ENCODE results near the gene AIRE.
"Not testable (repeated sequence)": the region's sequence is repeated elsewhere in the genome, so short reads cannot be mapped to it uniquely, and the experiment has no call there.

AIRE gene

DNA sequence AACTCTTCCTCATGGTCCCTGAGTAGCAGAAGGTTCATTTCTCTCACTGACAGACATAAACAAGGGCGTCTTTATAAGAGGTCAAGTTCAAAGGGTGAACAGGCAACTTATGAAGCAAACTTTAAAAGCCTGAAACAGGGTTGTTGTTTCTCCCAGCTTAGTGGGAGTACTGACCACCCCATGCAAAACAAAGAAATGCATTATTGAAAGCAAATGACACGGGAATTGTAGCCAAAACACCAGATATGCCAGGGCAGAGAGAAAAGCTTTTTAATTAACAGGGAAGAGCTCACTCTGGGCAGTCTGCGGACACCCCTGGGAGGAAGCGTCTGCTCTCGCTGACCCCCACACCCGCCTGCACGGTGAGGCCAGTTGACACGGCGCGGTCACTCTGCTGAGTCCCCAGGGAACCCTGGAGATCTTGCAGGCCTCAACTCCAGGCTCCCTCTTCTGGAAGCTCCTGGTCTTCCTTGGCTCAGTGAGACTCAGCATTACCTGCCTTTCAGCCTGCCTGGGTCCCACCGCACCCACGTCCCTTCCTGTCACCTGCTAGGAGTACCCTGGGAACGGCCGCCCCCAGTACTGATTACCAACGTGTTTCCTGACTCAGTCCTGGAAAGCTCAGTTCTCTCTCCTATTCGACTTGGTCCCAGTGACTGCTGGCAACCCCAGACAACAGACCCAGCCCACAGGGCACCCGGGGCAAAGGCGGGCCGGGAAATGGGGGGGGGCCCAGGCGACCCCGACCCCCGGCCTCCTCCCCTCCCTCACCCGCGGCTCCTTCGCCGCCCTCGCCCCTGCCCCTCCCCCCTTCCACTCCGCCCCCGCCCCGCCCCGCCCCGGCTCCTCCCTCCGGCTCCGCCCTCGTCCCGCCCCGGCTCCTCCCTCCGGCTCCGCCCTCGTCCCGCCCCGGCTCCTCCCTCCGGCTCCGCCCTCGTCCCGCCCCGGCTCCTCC is 52.5 kb downstream of the AIRE start:
- no peak for DNase-seq (ENCODE audit: low read depth in 2 of 2)

DNA sequence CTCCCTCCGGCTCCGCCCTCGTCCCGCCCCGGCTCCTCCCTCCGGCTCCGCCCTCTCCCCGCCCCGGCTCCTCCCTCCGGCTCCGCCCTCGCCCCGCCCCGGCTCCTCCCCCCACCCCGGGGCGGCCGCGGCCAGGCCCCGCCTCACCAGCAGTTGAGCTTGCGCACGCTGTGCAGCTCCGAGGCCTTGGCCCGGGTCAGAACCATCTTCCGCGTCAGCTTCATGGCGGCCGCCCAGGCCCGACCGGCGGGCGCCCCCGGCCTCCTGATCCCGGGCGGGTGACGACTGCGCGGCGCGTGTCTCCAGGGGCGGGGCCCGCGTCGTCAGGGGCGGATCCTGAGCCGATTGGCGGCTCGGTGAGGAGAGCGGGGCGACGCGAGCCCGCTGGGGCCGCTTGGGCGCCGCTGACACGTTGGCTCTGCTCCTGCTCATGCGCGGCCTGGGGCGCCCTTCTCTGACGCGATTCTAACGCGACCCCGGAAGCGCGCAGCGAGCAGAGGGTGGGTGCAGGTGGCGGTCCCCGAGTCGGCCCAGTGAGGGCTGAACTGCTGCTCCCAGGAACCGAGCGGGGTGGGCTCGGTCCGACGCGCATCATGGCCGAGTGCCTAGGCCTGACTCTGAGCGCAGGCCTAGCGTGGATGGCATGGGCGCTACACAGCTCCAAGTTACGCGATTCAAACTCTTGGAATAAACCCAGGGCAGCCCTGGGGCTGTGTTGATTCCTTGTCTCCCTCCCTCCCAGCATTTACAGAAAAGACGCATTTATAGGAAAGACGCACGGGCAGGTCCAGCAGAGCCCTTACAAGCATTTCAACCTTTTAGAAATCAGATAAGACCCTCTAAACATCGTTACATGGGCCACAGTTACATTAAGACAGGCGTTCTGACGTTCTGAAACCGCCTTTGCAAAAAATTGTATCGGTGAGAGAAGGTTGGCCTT is 53.6 kb downstream of the AIRE start, which contains the start of gene CFAP410:
Gene CFAP410 (minus strand): TSS at position 420 of the 940 bp plus-strand sequence. CDS start 196 bp downstream, at position 224.
- peak; percentile 88 to 93 for DNase-seq (ENCODE audit: low read depth in 2 of 2)

DNA sequence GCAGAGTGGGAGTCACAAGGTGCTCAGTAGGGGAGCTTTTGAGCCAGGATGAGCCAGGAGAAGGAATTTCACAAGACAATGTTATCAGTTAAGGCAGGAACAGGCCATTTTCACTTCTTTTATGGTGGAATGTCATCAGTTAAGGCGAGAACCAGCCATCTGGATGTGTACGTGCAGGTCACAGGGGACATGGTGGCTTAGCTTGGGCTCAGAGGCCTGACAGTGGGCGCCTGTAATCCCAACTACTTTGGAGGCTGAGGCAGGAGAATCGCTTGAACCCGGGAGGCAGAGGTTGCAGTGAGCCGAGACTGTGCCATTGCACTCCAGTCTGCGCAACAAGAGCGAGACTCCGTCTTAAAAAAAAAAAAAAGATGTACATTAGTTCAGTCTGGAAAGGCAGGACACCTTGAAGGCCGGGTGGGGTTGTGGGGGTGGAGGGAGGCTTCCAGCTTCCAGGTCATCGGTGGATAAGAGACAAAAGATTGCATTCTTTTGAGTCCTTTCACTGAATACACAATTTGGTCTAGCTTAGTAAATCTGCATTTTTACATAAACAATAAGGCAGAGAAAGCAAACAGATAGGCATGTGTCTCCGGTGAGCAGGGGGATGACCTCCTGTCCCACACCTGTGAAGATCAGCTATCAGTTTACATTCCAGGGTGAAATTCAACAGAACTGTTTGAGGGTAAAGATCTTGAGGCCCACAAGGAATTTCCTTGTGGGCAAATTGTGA is 56.2 kb downstream of the AIRE start:
- DNase-seq (ENCODE audit: low read depth in 2 of 2): not testable (repeated sequence)

DNA sequence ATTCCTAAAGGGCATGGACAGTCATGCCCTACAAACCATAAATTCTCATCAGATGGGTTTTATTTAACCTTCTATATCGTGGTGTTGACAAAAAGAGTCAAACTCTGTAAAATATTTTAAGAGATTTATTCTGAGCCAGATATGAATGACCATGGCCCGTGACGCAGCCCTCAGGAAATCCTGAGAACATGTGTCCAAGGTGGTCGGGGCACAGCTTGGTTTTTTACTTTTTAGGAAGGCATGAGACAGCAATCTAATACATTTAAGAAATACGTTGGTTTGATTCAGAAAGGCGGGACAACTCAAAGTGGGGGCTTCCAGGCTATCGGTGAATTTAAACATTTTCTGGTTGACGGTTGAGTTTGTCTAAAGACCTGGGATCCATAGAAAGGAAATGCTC is 57.3 kb downstream of the AIRE start:
- not testable (repeated sequence) for DNase-seq (ENCODE audit: low read depth in 2 of 2)

- DNase-seq (ENCODE audit: low read depth in 2 of 2): no peak
These were observed 59.0 kb downstream of the AIRE start for GRCh38 chr21:44344541-44345183.

- DNase-seq (ENCODE audit: low read depth in 2 of 2): no peak
These were observed 59.8 kb downstream of the AIRE start for GRCh38 chr21:44345495-44345894.

DNA sequence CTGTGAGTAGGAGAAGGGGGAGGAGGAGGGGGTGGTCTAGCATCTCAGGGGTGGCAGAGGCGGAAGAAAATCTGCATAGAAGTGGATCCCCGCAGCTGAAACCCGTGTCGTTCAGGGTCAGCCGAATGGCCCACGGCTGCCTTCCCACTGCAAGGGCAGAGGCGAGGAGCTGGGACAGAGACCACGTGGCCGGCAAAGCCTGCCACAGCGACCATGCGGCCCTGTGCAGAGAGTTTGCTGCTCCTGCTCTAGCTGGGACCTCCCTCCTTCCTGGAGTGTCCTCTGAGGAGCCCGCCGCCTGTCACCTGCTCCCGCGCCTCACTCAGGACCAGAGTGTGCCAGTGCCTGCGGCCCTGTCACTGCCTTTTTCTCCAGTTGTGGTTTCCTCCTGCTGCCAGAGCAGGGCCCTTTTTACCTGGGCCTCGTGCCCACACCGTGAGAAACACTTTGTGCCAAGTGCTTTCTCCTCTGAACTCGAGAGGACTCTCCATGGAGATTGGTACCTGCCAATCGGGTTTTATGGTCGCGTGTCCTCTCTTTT is 62.3 kb downstream of the AIRE start:
- no peak for DNase-seq (ENCODE audit: low read depth in 2 of 2)

Measured in stimulated activated CD4-positive, alpha-beta T cell treated with anti-CD3 and anti-CD28 coated beads, Interleukin-1b, Interleukin-23, amount 100 ng/mL, for 4 hours (primary cell).